MCF 10A (cell line): Measurements from ENCODE around the gene KCNQ5. TPM values are rescaled to one million over a fixed set of nuclear protein-coding genes. Genes with fewer than 3 reads are reported as not detected.
A peak's percentile ranks its signal among the peaks of the same experiment; 100 is the strongest.

ENCODE experiments used
- BruUV-seq: library from RNA; stranded (reverse); fragments of 400-500 nt; replicated peaks from 2 replicates; lab custom pipeline; 2021; lab: Mats Ljungman, UMichigan
- CTCF ChIA-PET: fragments of 300-600 bp; sonication (Branson Sonifier 250); formaldehyde crosslinking; extraction: SDS; loops from one replicate; lab custom pipeline; 2021; ENCODE audit warnings: antibody characterized with exemption, inconsistent platforms; lab: Yijun Ruan, JAX
- POLR2A ChIA-PET: fragments of 300-600, 350-650 bp; sonication (Branson Sonifier 250); formaldehyde crosslinking; extraction: SDS; loops from one replicate; lab custom pipeline; 2020; ENCODE audit warnings: antibody characterized with exemption, inconsistent platforms; lab: Yijun Ruan, JAX
- DNase-seq: peaks from one replicate; pipeline ENCODE4 v3.0.0-alpha.2; 2018; ENCODE audit not compliant: unreplicated experiment
- H3K27ac Mint-ChIP-seq: one replicate; pipeline ENCODE4 v1.8.0; 2022; ENCODE audit warnings: mild to moderate bottlenecking, low read depth, mixed read lengths; ENCODE audit not compliant: unreplicated experiment
- H3K27me3 Mint-ChIP-seq: one replicate; pipeline ENCODE4 v1.8.0; 2022; ENCODE audit warnings: mixed read lengths; ENCODE audit not compliant: insufficient read depth, unreplicated experiment
- H3K36me3 Mint-ChIP-seq: one replicate; pipeline ENCODE4 v1.8.0; 2022; ENCODE audit warnings: mild to moderate bottlenecking, moderate library complexity, mixed read lengths; ENCODE audit not compliant: insufficient read depth, unreplicated experiment
- H3K4me1 Mint-ChIP-seq: one replicate; pipeline ENCODE4 v1.8.0; 2022; ENCODE audit warnings: mixed read lengths; ENCODE audit not compliant: insufficient read depth, unreplicated experiment
- H3K4me3 Mint-ChIP-seq: one replicate; pipeline ENCODE4 v1.8.0; 2022; ENCODE audit warnings: mild to moderate bottlenecking, moderate library complexity, mixed read lengths; ENCODE audit not compliant: unreplicated experiment
- H3K9me3 Mint-ChIP-seq: one replicate; pipeline ENCODE4 v1.8.0; 2022; ENCODE audit warnings: mixed read lengths; ENCODE audit not compliant: unreplicated experiment
- intact Hi-C: fragments of 100-400 bp; cut with micrococcal nuclease; formaldehyde crosslinking; loops from 2 replicates; pipeline ENCODE4 v1.14.1; 2022
- total RNA-seq: library from RNA; stranded (reverse); gene quantifications from 2 replicates; pipeline ENCODE4 v1.2.3, GENCODE V29; 2022
- TF ChIP-seq, protein P1 (sequence below): fragments of 200-600 bp; IDR thresholded peaks from one replicate; pipeline ENCODE4 v1.8.0; 2022; ENCODE audit warnings: antibody characterized with exemption, mild to moderate bottlenecking; ENCODE audit not compliant: unreplicated experiment

KCNQ5 gene
- total RNA-seq, 1 experiment from 2014 or later = 10.3 TPM

DNA sequence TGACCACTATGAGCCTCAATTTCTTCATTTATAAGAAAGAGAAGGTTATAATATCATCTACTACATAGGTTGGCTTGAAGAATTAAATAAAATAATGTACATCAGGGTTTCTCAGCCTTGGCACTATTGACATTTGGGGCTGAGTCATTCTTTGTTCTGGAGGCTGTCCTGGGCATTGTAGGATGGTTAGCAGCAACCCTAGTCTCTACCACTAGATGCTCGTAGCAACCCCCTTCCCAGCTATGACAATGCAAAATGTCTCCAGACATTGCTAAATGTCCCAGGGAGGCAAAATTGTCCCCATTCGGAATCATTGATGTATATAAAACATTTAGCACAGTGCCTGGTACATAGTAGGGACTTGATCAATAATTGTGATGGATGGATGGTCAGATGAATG, 451.4 kb downstream of the KCNQ5 start:
- ChIA-PET CTCF (interaction anchor here (1.0 to 1.1 kb wide), 2 partner anchors 15 to 69 kb away, joined by 3 to 4 read pairs; no protein-coding TSS in a partner anchor), POLR2A (interaction anchor here (0.7 kb wide), 1 partner anchor 31 kb away, joined by 3 read pairs; no protein-coding TSS in a partner anchor)
- H3K27ac Mint-ChIP-seq = no peak overlapping the region
- DNase-seq = peak; percentile 14
- intact Hi-C loops = no loop called here
- TF ChIP-seq, protein P1, sequence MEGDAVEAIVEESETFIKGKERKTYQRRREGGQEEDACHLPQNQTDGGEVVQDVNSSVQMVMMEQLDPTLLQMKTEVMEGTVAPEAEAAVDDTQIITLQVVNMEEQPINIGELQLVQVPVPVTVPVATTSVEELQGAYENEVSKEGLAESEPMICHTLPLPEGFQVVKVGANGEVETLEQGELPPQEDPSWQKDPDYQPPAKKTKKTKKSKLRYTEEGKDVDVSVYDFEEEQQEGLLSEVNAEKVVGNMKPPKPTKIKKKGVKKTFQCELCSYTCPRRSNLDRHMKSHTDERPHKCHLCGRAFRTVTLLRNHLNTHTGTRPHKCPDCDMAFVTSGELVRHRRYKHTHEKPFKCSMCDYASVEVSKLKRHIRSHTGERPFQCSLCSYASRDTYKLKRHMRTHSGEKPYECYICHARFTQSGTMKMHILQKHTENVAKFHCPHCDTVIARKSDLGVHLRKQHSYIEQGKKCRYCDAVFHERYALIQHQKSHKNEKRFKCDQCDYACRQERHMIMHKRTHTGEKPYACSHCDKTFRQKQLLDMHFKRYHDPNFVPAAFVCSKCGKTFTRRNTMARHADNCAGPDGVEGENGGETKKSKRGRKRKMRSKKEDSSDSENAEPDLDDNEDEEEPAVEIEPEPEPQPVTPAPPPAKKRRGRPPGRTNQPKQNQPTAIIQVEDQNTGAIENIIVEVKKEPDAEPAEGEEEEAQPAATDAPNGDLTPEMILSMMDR = no peak
- H3K36me3 Mint-ChIP-seq = no peaks in the 10 kb centered on the region
- H3K27me3 Mint-ChIP-seq = no peaks in the 10 kb centered on the region
- H3K9me3 Mint-ChIP-seq = no peaks in the 10 kb centered on the region
- no peaks in the 10 kb centered on the region for H3K4me1 Mint-ChIP-seq
- BruUV-seq = no TSS peak
- no peak overlapping the region for H3K4me3 Mint-ChIP-seq

- no peak for DNase-seq
- CTCF ChIA-PET = no interaction called here
- no peaks in the 10 kb centered on the region for H3K27me3 Mint-ChIP-seq
- no peak overlapping the region for H3K4me3 Mint-ChIP-seq
- no peaks in the 10 kb centered on the region for H3K4me1 Mint-ChIP-seq
- H3K27ac Mint-ChIP-seq = no peak overlapping the region
- H3K9me3 Mint-ChIP-seq = no peaks in the 10 kb centered on the region
- intact Hi-C loops = no loop called here
- TF ChIP-seq, protein P1 = no peak
- no TSS peak for BruUV-seq
- POLR2A ChIA-PET = interaction anchor here (0.7 to 1.0 kb wide), 2 partner anchors 12 to 32 kb away, joined by 3 read pairs; no protein-coding TSS in a partner anchor
- H3K36me3 Mint-ChIP-seq = no peaks in the 10 kb centered on the region
Measured at GRCh38 chr6:73074175-73074574, 452.3 kb downstream of the KCNQ5 start.

DNA sequence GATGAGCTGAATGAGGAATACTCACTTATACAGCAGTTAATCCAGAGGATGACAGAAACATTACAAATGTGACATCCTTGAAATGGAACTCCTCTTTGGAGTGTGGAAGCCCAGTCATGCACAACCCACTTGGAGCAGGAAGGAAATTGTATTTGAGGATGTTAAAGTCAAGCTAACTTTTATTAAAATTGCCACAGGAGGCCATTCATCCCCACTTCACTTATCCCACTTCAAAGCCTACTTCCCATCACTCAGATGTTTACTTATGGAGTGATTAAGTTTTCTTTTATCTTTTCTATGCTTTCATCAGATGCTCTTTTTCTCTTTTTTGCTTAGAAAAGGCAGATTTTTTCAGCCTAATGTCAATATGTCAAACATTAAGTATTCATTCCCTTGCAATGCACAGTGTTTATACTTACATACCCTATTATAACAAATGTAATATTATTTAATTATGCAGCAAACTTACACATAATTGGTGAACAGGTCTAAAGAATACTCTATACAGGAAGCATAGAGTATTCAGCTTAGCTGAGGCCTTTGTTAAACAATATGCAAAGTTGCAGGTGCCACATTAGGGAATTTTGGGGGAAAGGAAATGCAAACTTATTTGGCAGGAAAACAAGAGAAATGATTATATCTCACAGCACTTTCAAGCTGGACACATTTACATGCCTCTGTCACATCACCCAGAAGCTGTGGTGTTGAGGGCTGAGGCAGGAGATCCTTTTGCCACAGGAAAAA, 454.5 kb downstream of the KCNQ5 start:
- TF ChIP-seq, protein P1 = no peak
- H3K36me3 Mint-ChIP-seq = no peaks in the 10 kb centered on the region
- no TSS peak for BruUV-seq
- DNase-seq = no peak
- no peak overlapping the region for H3K4me3 Mint-ChIP-seq
- intact Hi-C loops = no loop called here
- H3K27me3 Mint-ChIP-seq = no peaks in the 10 kb centered on the region
- ChIA-PET POLR2A (no interaction called here), CTCF (interaction anchor here (0.6 to 0.7 kb wide), 2 partner anchors 22 to 50 kb away, joined by 3 to 4 read pairs; no protein-coding TSS in a partner anchor)
- H3K4me1 Mint-ChIP-seq = peaks cover 8% of the 10 kb centered on the region
- H3K9me3 Mint-ChIP-seq = no peaks in the 10 kb centered on the region
- H3K27ac Mint-ChIP-seq = no peak overlapping the region

GRCh38 chr6:73078333-73078862, 456.5 kb downstream of the KCNQ5 start:
- TF ChIP-seq, protein P1 = no peak
- ChIA-PET POLR2A (no interaction called here), CTCF (interaction anchor here (0.7 to 1.0 kb wide), 2 partner anchors 47 to 78 kb away, joined by 3 read pairs; no protein-coding TSS in a partner anchor)
- H3K27me3 Mint-ChIP-seq = no peaks in the 10 kb centered on the region
- DNase-seq = no peak
- H3K4me1 Mint-ChIP-seq = peaks cover 8% of the 10 kb centered on the region
- no TSS peak for BruUV-seq
- H3K4me3 Mint-ChIP-seq = no peak overlapping the region
- intact Hi-C loops = no loop called here
- no peaks in the 10 kb centered on the region for H3K36me3 Mint-ChIP-seq
- no peak overlapping the region for H3K27ac Mint-ChIP-seq
- H3K9me3 Mint-ChIP-seq = no peaks in the 10 kb centered on the region
